Measurements from ENCODE around the gene SHF. TPM values are rescaled to one million over a fixed set of nuclear protein-coding genes. Genes with fewer than 3 reads are reported as not detected.

SHF gene
- total RNA-seq, 3 donors from 2014 or later = 17.5 to 30.5 (median 19.2) TPM

DNA sequence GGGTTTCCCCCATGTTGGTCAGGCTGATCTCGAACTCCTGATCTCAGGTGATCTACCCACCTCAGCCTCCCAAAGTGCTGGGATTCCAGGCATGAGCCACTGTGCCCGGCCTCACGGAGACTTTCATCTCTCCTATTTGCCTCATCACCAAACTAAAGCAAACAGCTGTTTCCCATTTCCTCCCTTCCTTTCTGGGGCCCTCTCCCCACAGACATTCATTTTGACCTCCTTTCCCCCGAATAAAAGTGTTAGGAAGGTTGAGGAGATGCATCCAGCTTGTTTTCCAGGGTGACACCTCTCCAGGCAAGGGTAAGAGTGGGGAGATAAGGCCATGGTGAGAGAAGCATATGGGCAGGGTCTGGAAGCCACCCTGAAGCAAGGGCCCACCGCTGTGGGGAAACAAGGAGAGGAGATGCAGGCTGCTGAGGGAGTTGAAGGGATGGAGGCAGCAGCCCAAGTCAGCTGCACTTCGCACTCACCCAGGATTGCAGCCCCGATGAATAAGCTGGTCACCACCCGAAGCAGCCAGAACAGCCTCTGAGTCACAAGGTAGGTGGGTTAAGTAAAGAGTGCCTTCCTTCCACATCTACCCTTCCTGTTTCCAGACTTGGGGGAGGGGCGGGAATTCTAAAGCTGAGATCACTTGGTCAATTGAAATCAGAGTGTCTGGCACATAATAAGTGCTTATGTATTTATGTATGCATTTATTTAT lies 65.9 kb downstream of the SHF start:
- Mint-ChIP-seq H3K4me3 (no peak overlapping the region), H3K4me1 (ENCODE audit: low read depth) (peaks cover 9% of the 10 kb centered on the region), H3K36me3 (ENCODE audit: insufficient read depth) (no peaks in the 10 kb centered on the region), H3K9me3 (no peaks in the 10 kb centered on the region), H3K27me3 (ENCODE audit: low read depth) (peaks cover 70% of the 10 kb centered on the region)
- no peak for ATAC-seq
- no peak for DNase-seq

DNA sequence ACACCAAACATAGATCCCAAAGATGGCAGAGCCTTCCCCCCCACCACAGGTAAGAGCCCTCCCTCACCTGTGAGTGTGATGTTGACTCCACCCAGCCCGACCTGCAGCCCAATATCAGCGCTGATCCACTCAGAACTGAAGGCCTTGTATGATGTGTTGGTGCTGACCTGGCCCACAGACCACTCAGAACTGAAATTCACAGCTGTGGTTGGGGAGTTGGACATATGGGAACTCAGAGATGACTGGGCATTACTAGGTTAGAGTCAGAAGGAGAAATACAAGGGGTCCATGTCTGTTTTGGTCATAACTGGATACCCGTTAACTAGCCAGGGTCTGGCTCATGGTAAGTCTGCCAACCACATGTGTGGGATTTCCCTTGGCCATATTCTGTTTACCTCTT lies 66.7 kb downstream of the SHF start:
- Mint-ChIP-seq H3K4me1 (ENCODE audit: low read depth) (peaks cover 14% of the 10 kb centered on the region), H3K4me3 (no peak overlapping the region), H3K36me3 (ENCODE audit: insufficient read depth) (no peaks in the 10 kb centered on the region), H3K9me3 (no peaks in the 10 kb centered on the region), H3K27me3 (ENCODE audit: low read depth) (peaks cover 72% of the 10 kb centered on the region)
- no peak for DNase-seq
- ATAC-seq = no peak

DNA sequence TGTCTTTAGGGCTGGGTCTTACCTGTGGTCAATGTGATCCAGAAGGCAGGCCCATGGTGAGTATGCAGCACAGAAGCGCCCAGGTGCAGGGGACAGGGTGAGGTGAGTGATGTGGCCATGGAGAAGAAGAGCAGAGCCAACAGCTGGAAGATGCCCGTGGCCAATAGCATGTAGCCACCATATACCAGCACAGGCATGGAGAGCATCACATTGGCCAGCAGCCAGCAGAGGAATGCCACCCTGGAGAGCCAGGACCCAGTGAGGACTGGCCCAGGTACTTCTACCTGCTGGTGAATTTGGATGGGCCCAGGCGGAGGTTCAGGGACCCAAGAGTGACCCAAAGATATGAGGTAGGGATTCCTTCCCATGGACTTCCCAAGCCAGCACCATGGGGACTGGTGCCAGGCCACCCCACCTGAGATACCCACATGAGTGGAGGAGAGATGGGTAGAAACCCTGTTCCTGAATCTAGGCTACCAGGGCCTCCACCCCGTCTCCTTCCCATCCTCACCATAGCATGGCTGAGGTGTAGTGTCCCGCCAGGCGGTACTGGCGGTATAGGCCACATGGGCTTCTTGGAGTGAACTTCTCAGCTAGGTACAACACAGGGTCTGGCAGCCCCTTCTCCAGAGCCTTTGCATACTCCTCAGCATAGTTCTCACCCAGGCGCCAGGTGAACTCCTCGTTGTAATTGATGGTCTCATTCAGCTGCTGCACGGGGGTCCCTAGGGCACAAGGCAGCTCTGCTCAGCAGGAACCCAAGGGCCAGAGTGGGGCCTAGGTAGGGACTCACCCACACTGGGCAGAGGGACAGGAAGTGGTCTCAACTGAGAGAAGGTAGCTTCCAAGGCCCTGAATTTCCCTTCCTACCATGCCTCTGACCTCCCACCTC lies 67.4 kb downstream of the SHF start:
- Mint-ChIP-seq H3K4me1 (ENCODE audit: low read depth) (peaks cover 17% of the 10 kb centered on the region), H3K9me3 (no peaks in the 10 kb centered on the region), H3K27me3 (ENCODE audit: low read depth) (peaks cover 72% of the 10 kb centered on the region), H3K4me3 (no peak overlapping the region), H3K36me3 (ENCODE audit: insufficient read depth) (no peaks in the 10 kb centered on the region)
- ATAC-seq = no peak
- DNase-seq = no peak

DNA sequence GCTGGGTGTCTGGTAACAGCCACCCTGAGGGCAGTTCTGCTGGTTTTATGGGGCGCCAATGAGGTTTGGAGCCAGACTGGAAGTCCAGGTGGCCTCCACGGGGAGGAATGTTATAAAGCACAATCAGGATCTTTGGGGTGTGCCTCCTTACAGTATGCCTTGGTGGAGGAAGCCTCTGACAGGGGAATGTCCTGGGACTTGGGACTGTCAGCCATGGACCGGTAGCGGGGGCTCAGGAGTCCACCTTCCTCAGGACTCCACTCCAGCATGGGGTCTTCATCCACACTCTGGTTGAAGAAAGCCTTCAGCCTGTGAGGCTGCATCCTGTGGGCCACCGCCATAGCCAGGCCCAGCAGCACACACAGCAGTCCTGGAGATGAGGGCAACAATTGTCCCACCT lies 68.8 kb downstream of the SHF start:
- Mint-ChIP-seq H3K4me1 (ENCODE audit: low read depth) (peaks cover 23% of the 10 kb centered on the region), H3K4me3 (no peak overlapping the region), H3K9me3 (no peaks in the 10 kb centered on the region), H3K27me3 (ENCODE audit: low read depth) (peaks cover 78% of the 10 kb centered on the region), H3K36me3 (ENCODE audit: insufficient read depth) (no peaks in the 10 kb centered on the region)
- ATAC-seq (no peak), DNase-seq (no peak)

DNA sequence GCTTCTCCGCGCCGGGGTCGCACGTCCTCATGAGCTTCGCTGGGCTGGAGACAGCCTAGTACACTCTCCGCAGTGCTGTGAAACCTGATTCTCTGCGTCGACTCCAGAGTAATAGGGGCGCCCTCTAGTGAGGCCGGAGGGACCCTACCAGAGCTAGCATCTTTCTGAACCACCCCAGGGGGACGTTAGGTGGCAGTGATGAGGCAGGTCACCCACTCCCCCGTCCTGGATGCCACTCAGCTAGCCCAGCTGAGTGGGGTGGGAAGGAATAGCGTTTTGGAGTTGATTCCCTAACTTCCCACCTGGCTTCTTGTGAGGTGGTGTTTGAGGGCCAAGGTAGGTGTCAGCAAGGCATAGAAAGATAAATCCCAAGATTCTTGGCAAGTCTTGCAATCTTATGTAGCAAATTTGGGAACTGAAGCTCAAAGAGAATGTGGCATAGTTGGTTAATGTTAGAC lies 69.6 kb downstream of the SHF start:
- H3K4me3 Mint-ChIP-seq = peak overlapping the region; percentile 71
- ATAC-seq (peak; percentile 95 to 97), DNase-seq (peak; percentile 78)
- H3K4me1 Mint-ChIP-seq (ENCODE audit: low read depth) = peaks cover 32% of the 10 kb centered on the region
- no peaks in the 10 kb centered on the region for H3K36me3 Mint-ChIP-seq (ENCODE audit: insufficient read depth)
- H3K9me3 Mint-ChIP-seq = no peaks in the 10 kb centered on the region
- H3K27me3 Mint-ChIP-seq (ENCODE audit: low read depth) = peaks cover 85% of the 10 kb centered on the region

DNA sequence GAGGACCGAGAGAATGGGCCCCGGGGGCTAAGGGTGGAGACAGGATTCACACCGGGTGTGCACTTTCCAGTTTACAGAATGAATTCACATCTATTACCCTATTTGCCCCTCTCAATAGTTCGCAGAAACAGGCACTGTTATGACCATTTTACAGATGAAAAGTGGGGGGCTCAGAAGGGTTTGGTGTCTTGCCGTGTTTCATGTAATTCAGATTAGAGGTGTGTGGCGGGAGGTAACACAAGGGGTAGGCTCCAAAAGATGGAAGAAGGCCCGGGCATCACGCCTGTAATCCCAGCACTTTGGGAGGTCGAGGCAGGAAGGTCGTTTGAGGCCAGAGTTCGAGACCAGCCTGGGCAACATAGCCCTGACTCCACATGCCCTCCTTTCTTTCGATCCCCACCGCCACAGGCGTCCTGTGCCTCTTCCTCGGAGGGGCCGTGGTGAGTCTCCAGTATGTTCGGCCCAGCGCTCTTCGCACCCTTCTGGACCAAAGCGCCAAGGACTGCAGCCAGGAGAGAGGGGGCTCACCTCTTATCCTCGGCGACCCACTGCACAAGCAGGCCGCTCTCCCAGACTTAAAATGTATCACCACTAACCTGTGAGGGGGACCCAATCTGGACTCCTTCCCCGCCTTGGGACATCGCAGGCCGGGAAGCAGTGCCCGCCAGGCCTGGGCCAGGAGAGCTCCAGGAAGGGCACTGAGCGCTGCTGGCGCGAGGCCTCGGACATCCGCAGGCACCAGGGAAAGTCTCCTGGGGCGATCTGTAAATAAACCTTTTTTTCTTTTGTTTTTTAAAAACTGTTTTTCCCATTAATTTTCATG lies 70.2 kb downstream of the SHF start:
- Mint-ChIP-seq H3K4me1 (ENCODE audit: low read depth) (peaks cover 38% of the 10 kb centered on the region), H3K27me3 (ENCODE audit: low read depth) (peaks cover 85% of the 10 kb centered on the region), H3K9me3 (no peaks in the 10 kb centered on the region), H3K4me3 (peak overlapping the region; percentile 71), H3K36me3 (ENCODE audit: insufficient read depth) (no peaks in the 10 kb centered on the region)
- peak; percentile 5 to 11 for ATAC-seq
- DNase-seq = no peak

Other genes with a start within 250 kb of the SHF start
- gene TERB2, start 231.3 kb downstream of the SHF start, total RNA-seq = not detected
- gene SORD, start 164.8 kb downstream of the SHF start, total RNA-seq = 10 to 100 TPM; 26.9 to 42.7 (median 32.6) TPM
- gene DUOX2, start 73.8 kb downstream of the SHF start, total RNA-seq = under 1 TPM; 0.05 to 0.11 (median 0.10) TPM
- not detected for gene DUOXA2, start 73.6 kb downstream of the SHF start, total RNA-seq
- gene DUOXA1, start 58.1 kb downstream of the SHF start, total RNA-seq = under 1 TPM; 0.08 to 0.58 (median 0.24) TPM
- under 1 TPM; 0.13 to 0.42 (median 0.22) TPM for gene DUOX1, start 58.0 kb downstream of the SHF start, total RNA-seq
- under 1 TPM in 1 of 3 donors, not detected in 2; 0.14 TPM for gene SLC28A2, start 64.3 kb upstream of the SHF start, total RNA-seq
- 1 to 10 TPM; 1.2 to 2.7 (median 1.7) TPM for gene GATM, start 190.6 kb upstream of the SHF start, total RNA-seq